Thoracic aorta (tissue), 2 donors: ENCODE data around the gene TENM3. TPM values are rescaled to one million over a fixed set of nuclear protein-coding genes. Genes with fewer than 3 reads are reported as not detected.

ENCODE experiments used
- ATAC-seq: fragments of 150-250 bp; one replicate; pipeline ENCODE4 v1.8.0; 2017; ENCODE audit warnings: low read depth; ENCODE audit not compliant: insufficient number of reproducible peaks, low FRiP score
- DNase-seq: peaks from one replicate; pipeline ENCODE4 v3.0.0-alpha.2; 2020; ENCODE audit warnings: low spot score
- H3K27ac ChIP-seq, 2 donors: fragments of 200-600 bp; sonication (generic); 1 replicate in 1 of 2; 2 replicates in 1 of 2; pipeline ENCODE4 v1.5.1; 2016; ENCODE audit warnings: mild to moderate bottlenecking in 2 of 2, moderate library complexity in 2 of 2
- H3K27me3 ChIP-seq: fragments of 200-600 bp; sonication (generic); replicated peaks from 2 replicates; pipeline ENCODE4 v1.6.0; 2016; ENCODE audit warnings: mild to moderate bottlenecking; ENCODE audit not compliant: insufficient read depth
- H3K36me3 ChIP-seq: fragments of 200-600 bp; sonication (generic); one replicate; pipeline ENCODE4 v1.5.1; 2016
- H3K4me1 ChIP-seq, 2 donors: fragments of 200-600 bp; sonication (generic); 1 replicate in 1 of 2; 2 replicates in 1 of 2; pipeline versions ENCODE4 v1.5.1 to v1.6.0; 2016; ENCODE audit warnings: low read depth in 2 of 2, mild to moderate bottlenecking in 1 of 2; ENCODE audit not compliant: control insufficient read depth in 1 of 2
- H3K4me3 ChIP-seq: fragments of 200-600 bp; sonication (generic); 2 replicates; pipeline ENCODE4 v1.5.1; 2016; ENCODE audit warnings: mild to moderate bottlenecking
- H3K9me3 ChIP-seq: fragments of 200-600 bp; sonication (generic); 2 replicates; pipeline ENCODE4 v1.5.1; 2016
- total RNA-seq, 2 donors: library from RNA; depleted of rRNA; stranded (reverse); fragments of >200 nt; gene quantifications; one replicate each; pipeline versions ENCODE4 v1.1.0 to v1.2.3, GENCODE V29; 2016
- TF ChIP-seq, protein P1 (sequence below): fragments of 200-600 bp; sonication (generic); IDR thresholded peaks from one replicate; pipeline ENCODE4 v1.5.1; 2019; ENCODE audit warnings: antibody characterized with exemption

TENM3 gene
- total RNA-seq, 2 donors from 2014 or later = 0.68 to 8.0 TPM

DNA sequence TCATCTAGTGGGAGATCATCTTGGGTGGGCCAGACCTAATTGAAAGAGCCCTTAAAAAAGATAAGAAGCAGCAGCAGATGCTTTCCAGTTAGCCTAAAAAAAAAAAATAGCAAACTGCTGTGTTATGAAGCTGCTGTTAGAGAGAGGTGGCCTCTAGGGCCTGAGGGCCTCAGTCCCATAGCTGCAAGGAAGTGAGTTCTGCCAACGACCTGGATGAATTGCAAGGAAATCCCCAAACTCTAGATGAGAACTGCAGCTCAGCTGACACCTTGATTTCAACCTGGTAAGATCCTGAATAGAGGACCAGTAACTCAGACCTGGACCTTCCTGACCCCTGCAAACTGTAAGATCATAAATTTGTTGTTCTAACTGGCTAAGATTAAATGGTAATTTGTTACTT is 275.2 kb downstream of the TENM3 start:
- Histone ChIP-seq H3K4me1 (no peaks in the 10 kb centered on the region), H3K27ac (no peak overlapping the region), H3K27me3 (no peaks in the 10 kb centered on the region), H3K4me3 (no peak overlapping the region), H3K9me3 (no peaks in the 10 kb centered on the region), H3K36me3 (no peaks in the 10 kb centered on the region)
- no peak for ATAC-seq
- TF ChIP-seq, protein P1, sequence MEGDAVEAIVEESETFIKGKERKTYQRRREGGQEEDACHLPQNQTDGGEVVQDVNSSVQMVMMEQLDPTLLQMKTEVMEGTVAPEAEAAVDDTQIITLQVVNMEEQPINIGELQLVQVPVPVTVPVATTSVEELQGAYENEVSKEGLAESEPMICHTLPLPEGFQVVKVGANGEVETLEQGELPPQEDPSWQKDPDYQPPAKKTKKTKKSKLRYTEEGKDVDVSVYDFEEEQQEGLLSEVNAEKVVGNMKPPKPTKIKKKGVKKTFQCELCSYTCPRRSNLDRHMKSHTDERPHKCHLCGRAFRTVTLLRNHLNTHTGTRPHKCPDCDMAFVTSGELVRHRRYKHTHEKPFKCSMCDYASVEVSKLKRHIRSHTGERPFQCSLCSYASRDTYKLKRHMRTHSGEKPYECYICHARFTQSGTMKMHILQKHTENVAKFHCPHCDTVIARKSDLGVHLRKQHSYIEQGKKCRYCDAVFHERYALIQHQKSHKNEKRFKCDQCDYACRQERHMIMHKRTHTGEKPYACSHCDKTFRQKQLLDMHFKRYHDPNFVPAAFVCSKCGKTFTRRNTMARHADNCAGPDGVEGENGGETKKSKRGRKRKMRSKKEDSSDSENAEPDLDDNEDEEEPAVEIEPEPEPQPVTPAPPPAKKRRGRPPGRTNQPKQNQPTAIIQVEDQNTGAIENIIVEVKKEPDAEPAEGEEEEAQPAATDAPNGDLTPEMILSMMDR = no peak
- no peak for DNase-seq

DNA sequence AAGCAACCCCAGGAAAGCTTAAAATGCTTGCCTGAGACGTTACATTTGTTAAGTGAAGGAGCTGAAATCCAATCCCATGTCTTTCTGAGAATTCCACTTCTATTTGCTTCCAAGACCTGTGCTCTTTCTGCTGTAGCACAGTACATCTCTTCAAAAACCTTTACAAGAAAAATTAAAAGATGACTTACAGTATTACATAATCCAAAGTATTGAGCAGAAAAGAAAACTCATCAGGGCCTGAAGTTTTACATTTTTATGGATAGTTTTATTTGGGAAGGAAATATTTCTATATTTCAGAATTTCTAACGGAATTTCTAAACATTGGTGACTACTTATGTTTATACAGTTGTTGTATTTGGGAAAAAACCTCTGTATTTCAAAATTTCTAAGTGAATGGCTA is 276.3 kb downstream of the TENM3 start:
- no peaks in the 10 kb centered on the region for H3K36me3 ChIP-seq
- no peaks in the 10 kb centered on the region for H3K9me3 ChIP-seq
- no peaks in the 10 kb centered on the region for H3K4me1 ChIP-seq
- DNase-seq = no peak
- H3K27me3 ChIP-seq = no peaks in the 10 kb centered on the region
- no peak overlapping the region for H3K27ac ChIP-seq
- ATAC-seq = no peak
- no peak overlapping the region for H3K4me3 ChIP-seq
- TF ChIP-seq, protein P1 = no peak

DNA sequence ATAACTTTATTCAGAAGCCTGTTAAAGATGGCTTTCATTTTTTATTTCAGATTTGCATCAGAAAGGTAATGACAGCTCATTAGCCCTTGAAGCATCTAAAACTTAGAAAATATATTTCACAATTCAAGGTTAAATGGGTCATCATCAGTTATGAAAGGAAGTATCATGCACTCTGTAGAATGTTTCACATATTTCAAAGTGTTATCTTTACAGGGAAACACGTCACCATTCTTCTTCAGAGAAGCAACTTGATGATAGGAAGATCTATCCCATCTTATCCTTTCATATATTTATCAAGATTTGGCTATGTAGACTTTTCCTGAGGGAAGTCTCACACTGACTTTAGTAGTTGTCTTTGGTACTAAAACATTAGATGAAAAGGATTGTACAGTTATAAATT is 277.8 kb downstream of the TENM3 start:
- ATAC-seq (no peak), DNase-seq (no peak)
- Histone ChIP-seq H3K9me3 (no peaks in the 10 kb centered on the region), H3K36me3 (no peaks in the 10 kb centered on the region), H3K27ac (no peak overlapping the region), H3K27me3 (no peaks in the 10 kb centered on the region), H3K4me3 (no peak overlapping the region), H3K4me1 (no peaks in the 10 kb centered on the region)
- TF ChIP-seq, protein P1 = no peak

DNA sequence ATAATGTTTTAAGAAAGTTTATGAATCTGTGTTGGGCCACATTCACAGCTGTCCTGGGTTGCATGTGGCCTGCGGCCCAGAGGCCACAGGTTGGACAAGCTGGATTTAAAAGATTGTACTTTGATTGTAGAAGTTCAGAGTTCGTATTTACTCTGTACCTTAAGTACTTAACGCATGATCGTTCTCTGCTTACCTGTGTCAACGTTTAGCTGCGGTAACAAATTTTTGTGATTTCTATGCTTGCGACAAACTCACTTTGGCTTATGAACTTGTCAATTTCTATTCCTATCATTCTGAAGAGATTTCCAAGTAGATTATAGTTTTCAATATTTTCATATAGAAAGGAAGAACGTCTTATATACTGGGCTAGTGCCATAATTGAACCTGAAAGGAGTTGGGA is 285.6 kb downstream of the TENM3 start:
- Histone ChIP-seq H3K4me1 (peaks cover 0 to 6% of the 10 kb centered on the region in 2 donors), H3K27ac (no peak overlapping the region)
- no peak for DNase-seq

DNA sequence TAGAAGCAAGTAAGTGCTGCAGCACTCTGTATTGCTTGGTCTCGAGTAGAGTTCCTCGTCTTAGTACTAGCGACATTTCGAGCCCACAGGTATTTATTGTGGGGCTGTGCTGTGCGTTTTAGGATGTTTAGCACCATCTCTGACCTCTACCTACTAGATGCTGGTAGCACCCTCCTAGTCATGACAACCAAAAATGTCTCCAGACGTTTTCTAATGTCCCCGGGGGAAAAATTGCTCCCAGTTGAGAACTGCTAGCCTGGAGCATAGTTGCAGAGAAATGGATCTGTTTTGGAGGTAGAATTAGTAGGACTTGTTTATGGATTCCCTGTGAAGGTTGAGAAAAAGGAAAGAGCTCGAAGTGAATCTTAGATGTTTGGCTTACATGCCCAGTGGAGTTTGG is 287.2 kb downstream of the TENM3 start:
- TF ChIP-seq, protein P1 = no peak
- Histone ChIP-seq H3K9me3 (no peaks in the 10 kb centered on the region), H3K27ac (no peak overlapping the region), H3K27me3 (no peaks in the 10 kb centered on the region), H3K4me3 (no peak overlapping the region), H3K4me1 (peaks cover 0 to 6% of the 10 kb centered on the region in 2 donors), H3K36me3 (no peaks in the 10 kb centered on the region)
- DNase-seq (no peak), ATAC-seq (no peak)

More for the DNA sequence above, 285.6 kb downstream of the TENM3 start:
- Histone ChIP-seq H3K36me3 (no peaks in the 10 kb centered on the region), H3K9me3 (no peaks in the 10 kb centered on the region), H3K4me3 (no peak overlapping the region), H3K27me3 (no peaks in the 10 kb centered on the region)
- TF ChIP-seq, protein P1 = no peak
- no peak for ATAC-seq
